K562 (cell line): ENCODE data around the gene ADGRF1. TPM values are rescaled to one million over a fixed set of nuclear protein-coding genes. Genes with fewer than 3 reads are reported as not detected.
A peak's percentile ranks its signal among the peaks of the same experiment; 100 is the strongest.

Experiments
- ATAC-seq: fragments of 200-7000 bp; cut with Tn5 transposase; 3 replicates; pipeline ENCODE4 v1.9.1; 2020; ENCODE audit warnings: moderate library complexity
- BruUV-seq: library from RNA; stranded (reverse); fragments of 400-500 nt; replicated peaks from 2 replicates; lab custom pipeline; 2021; lab: Mats Ljungman, UMichigan
- CTCF ChIA-PET: fragments of 300-600 bp; formaldehyde crosslinking; extraction: SDS; loops from one replicate; lab custom pipeline; 2021; ENCODE audit warnings: low intra/inter-chr PET ratio; lab: Yijun Ruan, JAX
- POLR2A ChIA-PET: fragments of 300-600, 350-650 bp; sonication (Branson Sonifier 250); formaldehyde crosslinking; extraction: SDS; loops from one replicate; lab custom pipeline; 2021; ENCODE audit warnings: antibody characterized with exemption, inconsistent platforms; lab: Yijun Ruan, JAX
- DNase-seq, 4 experiments: peaks; one replicate each; pipeline versions ENCODE4 v3.0.0 to v3.0.0-alpha.2; 2011 to 2018; ENCODE audit warnings: low spot score in 3 of 4, mixed read lengths in 3 of 4; ENCODE audit errors: extremely low read depth in 1 of 4
- FAIRE-seq: peaks from 2 replicates; lab custom pipeline; 2011; peaks lifted over from hg19 to GRCh38; lab: Jason Lieb, UNC
- H2AFZ ChIP-seq: 2 replicates; pipeline ENCODE4 v1.6.0; 2011; ENCODE audit warnings: low read depth, low read length, control low read depth, inconsistent platforms
- H3K27ac ChIP-seq: fragments of 200-600 bp; 3 replicates; pipeline ENCODE4 v1.8.0; 2011; ENCODE audit warnings: low read depth, mild to moderate bottlenecking, control low read depth, inconsistent platforms, low read length, moderate library complexity, mixed read lengths; ENCODE audit errors: extremely low read depth
- H3K27me3 ChIP-seq, 2 experiments: fragments of 300-600 bp in 1 of 2; 2 replicates in 1 of 2; 3 replicates in 1 of 2; pipeline versions ENCODE4 v1.6.0 to v1.8.0; 2011; ENCODE audit warnings: inconsistent platforms in 2 of 2, low read length in 2 of 2, mild to moderate bottlenecking in 1 of 2, mixed read lengths in 1 of 2, moderate library complexity in 1 of 2; ENCODE audit not compliant: control insufficient read depth in 2 of 2, insufficient read depth in 2 of 2
- H3K36me3 ChIP-seq: fragments of 300-600 bp; 3 replicates; pipeline ENCODE4 v1.8.0; 2011; ENCODE audit warnings: mild to moderate bottlenecking, low read length, inconsistent platforms; ENCODE audit not compliant: control insufficient read depth, insufficient read depth
- H3K4me1 ChIP-seq, 2 experiments: fragments of 200-600 bp in 1 of 2; replicated peaks in 1 of 2; 2 replicates in 1 of 2; 3 replicates in 1 of 2; pipeline versions ENCODE4 v1.5.1 to v1.8.0; 2011; ENCODE audit warnings: inconsistent platforms in 2 of 2, low read length in 2 of 2, mild to moderate bottlenecking in 1 of 2, mixed read lengths in 1 of 2, moderate library complexity in 1 of 2; ENCODE audit not compliant: control insufficient read depth in 2 of 2, insufficient read depth in 2 of 2
- H3K4me2 ChIP-seq: 2 replicates; pipeline ENCODE4 v1.6.1; 2011; ENCODE audit warnings: low read length, control low read depth, inconsistent platforms, mixed read lengths; ENCODE audit not compliant: insufficient read depth
- H3K4me3 ChIP-seq: fragments of 200-600 bp; sonication (generic), shearing (Covaris generic); 2 replicates; pipeline ENCODE4 v1.5.1; 2016; ENCODE audit warnings: control low read depth, inconsistent platforms
- H3K79me2 ChIP-seq: fragments of 200-600 bp; 3 replicates; pipeline ENCODE4 v1.8.0; 2011; ENCODE audit warnings: low read length, inconsistent platforms; ENCODE audit not compliant: control insufficient read depth, insufficient read depth
- H3K9ac ChIP-seq, 2 experiments: 2 replicates each; pipeline versions ENCODE4 v1.6.0 to v1.6.1; 2011; ENCODE audit warnings: low read depth in 2 of 2, low read length in 2 of 2, control low read depth in 1 of 2, inconsistent platforms in 1 of 2, mild to moderate bottlenecking in 1 of 2, mixed read lengths in 1 of 2; ENCODE audit not compliant: insufficient read depth in 1 of 2
- H3K9me1 ChIP-seq: one replicate; pipeline ENCODE4 v1.6.0; 2011; ENCODE audit warnings: inconsistent platforms, mild to moderate bottlenecking, low read length, moderate library complexity; ENCODE audit not compliant: control insufficient read depth, insufficient read depth
- H3K9me3 ChIP-seq: replicated peaks from 2 replicates; pipeline ENCODE4 v1.5.1; 2011; ENCODE audit warnings: low read depth, low read length, inconsistent platforms; ENCODE audit not compliant: control insufficient read depth, insufficient read depth
- H4K20me1 ChIP-seq: replicated peaks from 2 replicates; pipeline ENCODE4 v1.6.1; 2011; ENCODE audit warnings: low read length, inconsistent platforms, mixed read lengths; ENCODE audit not compliant: control insufficient read depth, insufficient read depth
- CBFA2T3 ChIP-seq: fragments of 450-650 bp; IDR thresholded peaks from 2 replicates; pipeline ENCODE4 v1.6.1; 2017
- SRF ChIP-seq, 2 experiments: fragments of 250-450, 450-650 bp in 1 of 2; sonication (Bioruptor Pico) in 1 of 2; sonication (generic) in 1 of 2; formaldehyde crosslinking; IDR thresholded peaks; 2 replicates each; pipeline versions ENCODE4 v1.5.0 to v1.5.1; 2020 to 2022; ENCODE audit warnings: mild to moderate bottlenecking in 1 of 2, missing genetic modification reagents in 1 of 2
- TCF15 ChIP-seq: fragments of 250-450 bp; sonication (Bioruptor Pico); IDR thresholded peaks from 2 replicates; pipeline ENCODE4 v1.8.0; 2022; ENCODE audit warnings: moderate library complexity, mild to moderate bottlenecking, inconsistent platforms
- ZNF655 ChIP-seq: fragments of 250-450 bp; sonication (Bioruptor Pico); IDR thresholded peaks from 2 replicates; pipeline ENCODE4 v1.5.0; 2021
- WGBS: fragments of 100-300 bp; shearing (Covaris generic); methylation state at CpG from one replicate; pipeline ENCODE4 v1.1.6; 2016; ENCODE audit warnings: low coverage, mixed read lengths; ENCODE audit not compliant: insufficient coverage; ENCODE audit errors: missing lambda C conversion rate; 5-methylcytosine and 5-hydroxymethylcytosine counted together
- in situ Hi-C: fragments of 300-500 bp; cut with MboI; formaldehyde crosslinking; loops from 4 replicates; pipeline ENCODE4 v1.15.0; 2018; ENCODE audit warnings: inconsistent platforms, mixed read lengths
- intact Hi-C: fragments of 100-400 bp; cut with micrococcal nuclease; formaldehyde crosslinking; loops from 2 replicates; pipeline ENCODE4 v1.14.2; 2022
- polyA plus RNA-seq, 8 experiments: library from polyadenylated mRNA; depleted of rRNA in 4 of 8; stranded (reverse) in 5 of 8; unstranded in 3 of 8; fragments of >200 nt; fragmentation: Nextera tagmentation in 2 of 8; fragmentation: Illumina TruSeq in 1 of 8; extraction: Ambion mirVana in 2 of 8; extraction: Trizol in 1 of 8; gene quantifications; 2 replicates each; pipeline versions ENCODE4 v1.2.1 to v1.2.3, GENCODE V29; 2011 to 2014; ENCODE audit warnings: inconsistent platforms in 1 of 8, missing spikeins in 1 of 8
- total RNA-seq, 7 experiments: library from RNA; depleted of rRNA in 6 of 7; stranded (reverse); fragments of >200 nt in 6 of 7; fragmentation: Illumina TruSeq in 2 of 7; extraction: Trizol in 2 of 7; gene quantifications; 2 replicates each; pipeline versions ENCODE4 v1.2.1 to v1.2.3, GENCODE V29; 2011 to 2021; ENCODE audit warnings: low replicate concordance in 1 of 7

ADGRF1 gene
- total and polyA plus RNA-seq, 9 of the 15 experiments (the other 6 are each of a cell fraction or from before 2014, with no cell fraction given) = not detected

GRCh38 chr6:47090881-47091280 lies 48.7 kb upstream of the ADGRF1 start:
- peaks cover 0 to 7% of the 10 kb centered on the region in 2 experiments; a peak in 1 of 5 replicates for H3K27me3 ChIP-seq
- intact Hi-C loops = no loop called here
- H4K20me1 ChIP-seq = no peaks in the 10 kb centered on the region
- CTCF ChIA-PET = no interaction called here
- no peaks in the 10 kb centered on the region for H3K9me1 ChIP-seq
- in situ Hi-C loops = no loop called here
- no peaks in the 10 kb centered on the region for H3K9me3 ChIP-seq
- no peaks in the 10 kb centered on the region for H3K4me1 ChIP-seq
- TF ChIP-seq ZNF655 = no peak
- TF ChIP-seq CBFA2T3 = 0 out of 2 replicates have a peak, but pooled peaks have one; percentile 20
- TF ChIP-seq TCF15 (CRISPR knock-in tag) = no peak
- peak in 1 of 2 experiments; percentile 94; a peak in 2 of 4 replicates for TF ChIP-seq SRF (CRISPR knock-in tag; IDR thresholded peaks at IDR 0.05)
- H2AFZ ChIP-seq = no peak overlapping the region
- no peak overlapping the region for H3K9ac ChIP-seq
- H3K27ac ChIP-seq = no peak overlapping the region
- no peak overlapping the region for H3K4me3 ChIP-seq
- no peak overlapping the region for H3K4me2 ChIP-seq
- H3K79me2 ChIP-seq = no peaks in the 10 kb centered on the region
- ATAC-seq (no peak), DNase-seq (no peak), FAIRE-seq (peak; percentile 49)
- WGBS = under 1% methylated on average over 6 of the region's 6 CpGs
- BruUV-seq = no TSS peak
- POLR2A ChIA-PET = interaction anchor here (0.9 to 1.0 kb wide), 2 partner anchors 15 to 214 kb away, joined by 3 read pairs; no protein-coding TSS in a partner anchor
- H3K36me3 ChIP-seq = no peaks in the 10 kb centered on the region
